Esophagus mucosa (tissue), 1 donor: ENCODE data around the gene VPS33B. TPM values are rescaled to one million over a fixed set of nuclear protein-coding genes. Genes with fewer than 3 reads are reported as not detected.

Source experiments
- ATAC-seq: fragments of 200-7000 bp; cut with Tn5 transposase; one replicate; pipeline ENCODE4 v1.9.1; 2020
- total RNA-seq: library from RNA; stranded (reverse); gene quantifications from one replicate; pipeline ENCODE4 v1.2.4, GENCODE V29; 2023
- donor health status: DM: yes; HTN: yes; CAD: no.

VPS33B gene
- total RNA-seq, 1 donor from 2014 or later = 13.4 TPM

DNA sequence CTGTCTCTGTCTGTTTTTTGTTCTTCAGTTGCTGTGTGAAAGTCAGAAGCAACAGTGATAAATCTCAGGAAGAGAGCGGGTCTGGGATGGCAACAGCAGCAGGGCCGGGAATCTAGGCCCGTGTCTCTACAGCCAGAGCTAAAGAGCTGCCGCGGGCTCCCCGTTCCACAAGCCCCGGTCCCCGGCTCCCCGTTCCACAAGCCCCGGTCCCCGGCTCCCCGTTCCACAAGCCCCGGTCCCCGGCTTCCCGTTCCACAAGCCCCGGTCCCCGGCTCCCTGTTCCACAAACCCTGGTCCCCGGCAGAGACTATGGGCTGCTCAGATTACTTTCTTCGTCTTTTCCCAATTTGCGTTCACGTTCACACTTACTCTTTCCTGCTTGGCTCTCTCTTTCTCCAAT is 48.2 kb downstream of the VPS33B start:
- ATAC-seq = no peak

GRCh38 chr15:90972133-90972532 is 50.3 kb downstream of the VPS33B start:
- no peak for ATAC-seq

DNA sequence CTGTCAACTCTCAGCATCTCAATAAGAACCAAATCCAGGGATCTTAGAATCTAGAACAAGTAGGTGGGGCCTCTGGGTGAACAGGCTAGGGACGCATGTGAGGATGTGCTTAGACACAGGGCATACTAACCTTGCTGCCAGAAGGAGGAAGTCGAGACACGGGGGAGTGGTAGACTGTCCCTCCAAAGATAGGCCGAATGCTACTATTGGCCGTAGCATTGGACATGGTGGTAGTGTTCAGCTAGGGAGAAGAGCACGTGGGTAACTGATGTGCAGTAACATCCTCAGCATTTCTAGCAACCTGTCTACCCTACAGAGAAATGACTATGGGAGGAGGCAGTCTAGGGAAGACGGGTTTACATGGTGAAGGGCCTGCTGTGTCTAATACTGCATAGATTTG is 52.1 kb downstream of the VPS33B start:
- ATAC-seq = no peak

- ATAC-seq = peak; percentile 66
Measured at GRCh38 chr15:90968434-90968833, 54.0 kb downstream of the VPS33B start.

DNA sequence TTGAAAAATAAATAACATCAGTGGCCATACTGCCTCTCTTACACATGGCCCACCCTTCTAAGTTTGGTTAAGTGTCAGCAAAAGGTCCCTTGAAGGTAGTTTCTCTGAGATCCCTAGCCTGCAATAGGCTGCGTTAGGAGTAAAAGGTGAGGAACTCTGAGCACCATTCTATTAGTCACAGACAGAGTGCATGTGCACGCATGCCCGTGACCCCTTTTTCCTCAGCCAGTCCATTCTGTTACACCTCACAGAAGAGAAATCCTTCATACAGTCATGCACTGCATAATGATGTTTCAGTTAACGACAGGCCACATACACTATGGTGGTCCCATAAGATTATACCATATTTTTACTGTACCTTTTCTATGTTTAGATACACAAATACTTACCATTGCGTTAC is 55.2 kb downstream of the VPS33B start:
- peak; percentile 75 for ATAC-seq

GRCh38 chr15:90966262-90966661 is 56.1 kb downstream of the VPS33B start:
- ATAC-seq = no peak

DNA sequence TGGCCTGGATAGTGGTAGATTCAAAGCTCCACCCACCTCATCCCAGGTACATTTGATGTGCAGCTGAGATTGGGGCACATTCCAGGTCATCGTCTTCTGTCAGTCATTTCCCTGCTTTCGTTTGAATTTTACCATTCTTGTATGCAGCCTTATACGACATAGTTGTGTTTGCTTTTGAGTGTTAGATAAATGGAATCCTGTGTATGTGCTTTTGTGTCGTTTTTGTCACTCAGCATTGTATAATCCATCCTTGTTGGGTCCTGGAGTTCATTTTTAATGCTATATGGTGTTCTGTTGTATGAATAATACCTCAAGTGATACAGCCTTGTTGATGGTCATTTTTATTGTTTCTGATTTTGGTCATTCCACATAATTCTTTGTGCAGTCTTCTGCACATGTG is 60.4 kb downstream of the VPS33B start:
- no peak for ATAC-seq

GRCh38 chr15:90960298-90961091 is 61.9 kb downstream of the VPS33B start:
- ATAC-seq = no peak

GRCh38 chr15:90959894-90960293 is 62.5 kb downstream of the VPS33B start:
- no peak for ATAC-seq

DNA sequence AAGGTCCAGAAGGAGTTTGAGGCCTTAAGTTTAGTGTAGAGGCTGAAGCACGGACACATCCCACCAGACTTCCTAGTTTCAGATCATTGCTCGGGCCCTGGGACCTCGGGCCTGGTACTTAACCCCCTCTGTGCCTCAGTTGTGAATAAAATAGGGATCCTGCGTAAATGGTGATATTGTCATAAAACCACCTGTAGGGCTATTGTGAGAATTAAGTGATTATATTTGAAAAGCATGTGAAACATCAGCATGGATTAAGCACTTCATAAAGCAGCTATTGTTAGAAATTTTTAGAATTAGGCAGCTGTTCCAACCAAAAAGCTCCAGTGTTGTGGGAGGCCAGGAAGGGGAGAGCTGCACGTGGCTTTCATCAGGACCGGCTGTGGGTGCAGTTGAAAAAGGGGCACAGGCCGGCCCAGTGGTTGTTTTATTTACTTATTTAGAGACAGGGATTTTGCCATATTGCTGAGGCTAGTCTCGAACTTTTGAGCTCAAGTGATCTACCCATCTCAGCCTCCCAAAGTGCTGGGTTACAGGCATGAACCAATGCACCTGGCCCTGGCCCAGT is 63.3 kb downstream of the VPS33B start:
- no peak for ATAC-seq

DNA sequence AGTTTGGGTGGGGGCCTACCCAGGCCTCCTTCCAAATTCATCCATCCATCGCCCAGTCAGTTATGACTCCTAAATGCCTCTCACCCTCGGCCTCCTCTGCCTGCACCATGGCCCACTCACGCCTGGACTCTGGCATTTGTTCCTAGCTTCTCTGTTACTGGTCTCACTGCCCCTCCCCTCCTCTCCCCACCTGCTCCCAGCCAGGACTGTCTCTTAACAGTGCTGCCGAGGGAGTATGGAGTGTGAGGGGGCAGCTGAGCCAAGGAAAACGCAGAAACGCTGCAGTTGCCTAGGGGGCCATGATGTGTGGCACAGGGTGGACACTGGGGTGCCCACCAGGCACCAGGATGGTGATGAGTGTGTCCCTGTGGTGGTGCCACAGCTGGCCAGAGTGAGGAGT is 64.6 kb downstream of the VPS33B start:
- no peak for ATAC-seq

- peak; percentile 3 for ATAC-seq
Measured at GRCh38 chr15:90957031-90957790, 65.2 kb downstream of the VPS33B start.

GRCh38 chr15:90956274-90957030 is 65.9 kb downstream of the VPS33B start:
- ATAC-seq = peak; percentile 37

GRCh38 chr15:90955624-90956273 is 66.6 kb downstream of the VPS33B start:
- no peak for ATAC-seq

GRCh38 chr15:90954712-90955623 is 67.4 kb downstream of the VPS33B start, which contains the start of gene RCCD1:
TSS of gene RCCD1 (plus strand) at chr15:90954884. CDS start at chr15:90956735, 1,851 bp downstream.
- ATAC-seq = peak; percentile 93

- ATAC-seq = no peak
Measured at GRCh38 chr15:90953947-90954711, 68.3 kb downstream of the VPS33B start.

GRCh38 chr15:90952901-90953677 is 69.3 kb downstream of the VPS33B start:
- no peak for ATAC-seq

DNA sequence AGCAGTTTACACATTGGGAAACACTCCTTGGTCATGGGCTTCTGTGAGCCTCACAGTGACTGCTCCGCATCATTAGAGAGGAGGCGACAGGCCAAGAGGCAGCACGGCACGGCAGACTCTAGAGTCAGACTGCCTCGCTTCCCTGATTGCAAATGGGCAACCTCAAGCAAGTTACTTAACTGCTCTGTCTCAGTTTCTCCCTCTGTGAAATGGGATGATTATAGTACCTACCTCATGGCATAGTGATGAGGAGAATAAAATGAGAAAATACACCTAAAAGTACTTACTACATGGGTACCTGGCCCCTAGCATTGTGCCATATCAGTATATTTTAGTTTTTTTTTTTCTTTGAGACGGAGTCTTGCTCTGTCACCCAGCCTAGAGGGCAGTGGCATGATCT is 71.7 kb downstream of the VPS33B start:
- no peak for ATAC-seq

DNA sequence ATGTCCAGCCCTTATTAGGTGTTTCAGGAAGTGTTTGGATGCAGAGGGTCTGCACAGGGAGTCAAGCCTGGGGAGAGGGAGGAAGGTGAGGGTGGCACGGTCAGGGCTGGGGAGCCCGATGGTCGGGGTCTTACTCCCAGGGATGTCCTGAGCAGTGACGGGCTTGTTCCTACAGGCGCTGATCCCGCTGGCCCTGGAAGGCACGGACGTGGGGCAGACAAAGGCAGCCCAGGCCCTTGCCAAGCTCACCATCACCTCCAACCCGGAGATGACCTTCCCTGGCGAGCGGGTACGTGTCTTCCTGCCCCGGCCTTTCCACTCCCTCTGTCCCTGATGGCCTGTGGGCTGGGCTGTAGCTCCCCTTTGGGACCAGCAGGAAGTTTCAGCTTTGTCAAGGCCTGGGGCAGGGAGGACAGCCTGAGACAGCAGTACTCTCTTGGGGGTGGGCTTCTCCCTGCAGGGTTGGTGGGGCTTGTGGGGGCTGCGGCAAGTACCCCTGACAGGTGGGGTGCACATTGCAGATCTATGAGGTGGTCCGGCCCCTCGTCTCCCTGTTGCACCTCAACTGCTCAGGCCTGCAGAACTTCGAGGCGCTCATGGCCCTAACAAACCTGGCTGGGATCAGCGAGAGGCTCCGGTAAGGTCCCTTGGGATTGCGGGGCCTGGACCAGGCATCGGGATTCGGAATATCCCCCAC is 72.3 kb downstream of the VPS33B start:
- ATAC-seq = no peak
